ENCODE results near the gene SAMD4A.

Gene SAMD4A

GRCh38 chr14:54685286-54685845, 118.4 kb downstream of the SAMD4A start:
- DNase-seq (ENCODE audit: low read depth) = no peak

GRCh38 chr14:54686219-54686870, 119.4 kb downstream of the SAMD4A start:
- DNase-seq (ENCODE audit: low read depth) = no peak

- no peak for DNase-seq (ENCODE audit: low read depth)
These were observed 120.2 kb downstream of the SAMD4A start for GRCh38 chr14:54686871-54687749.

- DNase-seq (ENCODE audit: low read depth) = no peak
These were observed 120.8 kb downstream of the SAMD4A start for GRCh38 chr14:54687750-54688119.

GRCh38 chr14:54688229-54688628, 121.3 kb downstream of the SAMD4A start:
- DNase-seq (ENCODE audit: low read depth) = no peak

- DNase-seq (ENCODE audit: low read depth) = no peak
These were observed 123.0 kb downstream of the SAMD4A start for GRCh38 chr14:54689928-54690327.

- DNase-seq (ENCODE audit: low read depth) = no peak
These were observed 124.0 kb downstream of the SAMD4A start for GRCh38 chr14:54690887-54691286.

GRCh38 chr14:54691525-54692283, 124.8 kb downstream of the SAMD4A start:
- peak; percentile 10 for DNase-seq (ENCODE audit: low read depth)

- no peak for DNase-seq (ENCODE audit: low read depth)
These were observed 125.4 kb downstream of the SAMD4A start for GRCh38 chr14:54692284-54692772.

- DNase-seq (ENCODE audit: low read depth) = no peak
These were observed 126.8 kb downstream of the SAMD4A start for GRCh38 chr14:54693761-54694160.

GRCh38 chr14:54695196-54695595, 128.3 kb downstream of the SAMD4A start:
- no peak for DNase-seq (ENCODE audit: low read depth)

GRCh38 chr14:54697001-54697400, 130.1 kb downstream of the SAMD4A start:
- no peak for DNase-seq (ENCODE audit: low read depth)

- DNase-seq (ENCODE audit: low read depth) = no peak
These were observed 130.9 kb downstream of the SAMD4A start for GRCh38 chr14:54697803-54698202.

- DNase-seq (ENCODE audit: low read depth) = no peak
These were observed 131.6 kb downstream of the SAMD4A start for GRCh38 chr14:54698501-54698900.

- DNase-seq (ENCODE audit: low read depth) = no peak
These were observed 132.1 kb downstream of the SAMD4A start for GRCh38 chr14:54698966-54699530.

- DNase-seq (ENCODE audit: low read depth) = no peak
These were observed 132.8 kb downstream of the SAMD4A start for GRCh38 chr14:54699735-54700134.

GRCh38 chr14:54700717-54701116, 133.8 kb downstream of the SAMD4A start:
- no peak for DNase-seq (ENCODE audit: low read depth)

GRCh38 chr14:54702014-54702491, 135.1 kb downstream of the SAMD4A start:
- DNase-seq (ENCODE audit: low read depth) = no peak

GRCh38 chr14:54702492-54702891, 135.6 kb downstream of the SAMD4A start:
- DNase-seq (ENCODE audit: low read depth) = no peak

GRCh38 chr14:54703082-54703481, 136.2 kb downstream of the SAMD4A start:
- DNase-seq (ENCODE audit: low read depth) = no peak

GRCh38 chr14:54703724-54704123, 136.8 kb downstream of the SAMD4A start:
- DNase-seq (ENCODE audit: low read depth) = no peak

- DNase-seq (ENCODE audit: low read depth) = no peak
These were observed 137.8 kb downstream of the SAMD4A start for GRCh38 chr14:54704768-54705167.

Data from stimulated activated CD8-positive, alpha-beta memory T cell treated with anti-CD3 and anti-CD28 coated beads, Interleukin-4, amount 100 ng/mL, for 24 hours (primary cell).